ENCODE measurements around the gene SLX9. TPM values are rescaled to one million over a fixed set of nuclear protein-coding genes. Genes with fewer than 3 reads are reported as not detected.

The SLX9 gene
- total and polyA plus RNA-seq, 8 donors: 10.5 to 21.7 (median 13.6) TPM

- no peaks in the 10 kb centered on the region for H3K27me3 ChIP-seq
- no peak for TF ChIP-seq CTCF (IDR thresholded peaks at IDR 0.05)
Observed at GRCh38 chr21:44904141-44904923, 35.5 kb upstream of the SLX9 start.

GRCh38 chr21:44905016-44905727, 34.7 kb upstream of the SLX9 start:
- no peaks in the 10 kb centered on the region for H3K9me3 ChIP-seq
- H3K27me3 ChIP-seq: no peaks in the 10 kb centered on the region
- H3K4me3 ChIP-seq: no peak overlapping the region
- WGBS, 2 donors: 73 to 79% methylated on average over 21 to 22 of the region's 22 CpGs
- intact Hi-C loops (cut with DNase I): no loop called here
- TF ChIP-seq CTCF (IDR thresholded peaks at IDR 0.05): no peak
- peaks cover 1 to 4% (median 2%) of the 10 kb centered on the region in 3 donors for H3K4me1 ChIP-seq
- no peaks in the 10 kb centered on the region for H3K36me3 ChIP-seq
- H3K27ac ChIP-seq: no peak overlapping the region
- ATAC-seq (no peak), FAIRE-seq (no peak), DNase-seq (peak in 1 of 6 donors; percentile 59)

More at GRCh38 chr21:44904141-44904923, 35.5 kb upstream of the SLX9 start:
- FAIRE-seq (no peak), DNase-seq (no peak), ATAC-seq (no peak)
- no peak overlapping the region for H3K27ac ChIP-seq
- intact Hi-C loops (cut with DNase I): no loop called here
- H3K4me1 ChIP-seq: no peaks in the 10 kb centered on the region
- no peak overlapping the region for H3K4me3 ChIP-seq
- H3K9me3 ChIP-seq: no peaks in the 10 kb centered on the region
- H3K36me3 ChIP-seq: no peaks in the 10 kb centered on the region
- 70 to 84% methylated on average over 14 of the region's 14 CpGs for WGBS, 2 donors

- FAIRE-seq: no peak
- Histone ChIP-seq H3K4me1 (peaks cover 6 to 8% (median 7%) of the 10 kb centered on the region in 3 donors), H3K27ac (no peak overlapping the region), H3K4me3 (no peak overlapping the region), H3K27me3 (no peaks in the 10 kb centered on the region), H3K9me3 (no peaks in the 10 kb centered on the region), H3K36me3 (no peaks in the 10 kb centered on the region)
- peak in 1 of 4 donors; percentile 18 for ATAC-seq
- 58 to 75% methylated on average over 6 to 7 of the region's 7 CpGs for WGBS, 2 donors
- no peak for DNase-seq
- TF ChIP-seq CTCF (IDR thresholded peaks at IDR 0.05): no peak
- intact Hi-C loops (cut with DNase I): no loop called here
Observed at GRCh38 chr21:44905728-44906090, 34.1 kb upstream of the SLX9 start.

- intact Hi-C loops (cut with DNase I): no loop called here
- no peaks in the 10 kb centered on the region for H3K27me3 ChIP-seq
- H3K36me3 ChIP-seq: no peaks in the 10 kb centered on the region
- no peak for ATAC-seq
- H3K4me3 ChIP-seq: no peak overlapping the region
- H3K9me3 ChIP-seq: no peaks in the 10 kb centered on the region
- H3K4me1 ChIP-seq: peaks cover 6 to 16% (median 9%) of the 10 kb centered on the region in 3 donors
- peak overlapping the region in 1 of 4 donors; percentile 10 for H3K27ac ChIP-seq
- 64 to 74% methylated on average over 16 of the region's 16 CpGs for WGBS, 2 donors
- TF ChIP-seq CTCF (IDR thresholded peaks at IDR 0.05): no peak
- peak in 1 of 6 donors; percentile 49 for DNase-seq
- FAIRE-seq: no peak
Observed at GRCh38 chr21:44907225-44907965, 32.4 kb upstream of the SLX9 start.
